MM.1S (cell line): ENCODE measurements around the gene SMC1B.

Source experiments
- DNase-seq: peaks from one replicate; pipeline ENCODE4 v3.0.0-alpha.2; 2015
- H2AFZ ChIP-seq: fragments of 300-600 bp; sonication (generic); 2 replicates; pipeline ENCODE4 v1.6.0; 2016; ENCODE audit warnings: antibody characterized with exemption, low read length
- H3F3A ChIP-seq: fragments of 300-600 bp; sonication (generic); 2 replicates; pipeline ENCODE4 v1.6.1; 2016; ENCODE audit warnings: mild to moderate bottlenecking, antibody characterized with exemption, low read length, moderate library complexity, mixed read lengths; ENCODE audit not compliant: insufficient read depth
- H3K27ac ChIP-seq: fragments of 300-600 bp; sonication (generic); 2 replicates; pipeline ENCODE4 v1.5.1; 2016; ENCODE audit warnings: mild to moderate bottlenecking, low read length
- H3K27me3 ChIP-seq: fragments of 300-600 bp; sonication (generic); replicated peaks from 2 replicates; pipeline ENCODE4 v1.6.0; 2016; ENCODE audit warnings: low read length; ENCODE audit not compliant: insufficient read depth
- H3K36me3 ChIP-seq: fragments of 300-600 bp; sonication (generic); replicated peaks from 2 replicates; pipeline ENCODE4 v1.6.1; 2016; ENCODE audit warnings: mild to moderate bottlenecking, low read length, mixed read lengths; ENCODE audit not compliant: insufficient read depth
- H3K4me1 ChIP-seq: fragments of 300-600 bp; sonication (generic); 2 replicates; pipeline ENCODE4 v1.6.1; 2016; ENCODE audit warnings: low read length, mixed read lengths
- H3K4me2 ChIP-seq: fragments of 300-600 bp; sonication (generic); 2 replicates; pipeline ENCODE4 v1.6.0; 2016; ENCODE audit warnings: low read depth, low read length
- H3K4me3 ChIP-seq: fragments of 300-600 bp; sonication (generic); 2 replicates; pipeline ENCODE4 v1.5.1; 2016; ENCODE audit warnings: low read length, mixed read lengths
- H3K79me2 ChIP-seq: fragments of 300-600 bp; sonication (generic); 2 replicates; pipeline ENCODE4 v1.6.1; 2016; ENCODE audit warnings: mixed run types, low read length, mixed read lengths
- H3K9ac ChIP-seq: fragments of 300-600 bp; sonication (generic); 2 replicates; pipeline ENCODE4 v1.6.1; 2016; ENCODE audit warnings: low read length, mixed read lengths
- H3K9me2 ChIP-seq: fragments of 300-600 bp; sonication (generic); replicated peaks from 2 replicates; pipeline ENCODE4 v1.6.1; 2016; ENCODE audit warnings: mild to moderate bottlenecking, low read length, mixed read lengths; ENCODE audit not compliant: insufficient read depth
- H3K9me3 ChIP-seq: fragments of 300-600 bp; sonication (generic); replicated peaks from 2 replicates; pipeline ENCODE4 v1.6.1; 2016; ENCODE audit warnings: mild to moderate bottlenecking, low read length, mixed read lengths; ENCODE audit not compliant: insufficient read depth
- H4K20me1 ChIP-seq: fragments of 300-600 bp; sonication (generic); 2 replicates; pipeline ENCODE4 v1.6.1; 2016; ENCODE audit warnings: mild to moderate bottlenecking, low read length, moderate library complexity, mixed read lengths; ENCODE audit not compliant: insufficient read depth
- EZH2 ChIP-seq: fragments of 300-600 bp; sonication (generic); optimal IDR thresholded peaks from 2 replicates; pipeline ENCODE3; 2017; ENCODE audit warnings: low read depth, mild to moderate bottlenecking, antibody characterized with exemption, low read length, mixed read lengths
- EZH2phosphoT487 ChIP-seq: fragments of 300-600 bp; sonication (generic); IDR thresholded peaks from 2 replicates; pipeline ENCODE4 v1.6.1; 2018; ENCODE audit warnings: antibody characterized with exemption, low read length
- TF ChIP-seq, protein P1 (sequence below): fragments of 300-600 bp; sonication (generic); IDR thresholded peaks from 2 replicates; pipeline ENCODE4 v1.5.1; 2016; ENCODE audit warnings: antibody characterized with exemption, low read length, mixed read lengths

SMC1B gene

DNA sequence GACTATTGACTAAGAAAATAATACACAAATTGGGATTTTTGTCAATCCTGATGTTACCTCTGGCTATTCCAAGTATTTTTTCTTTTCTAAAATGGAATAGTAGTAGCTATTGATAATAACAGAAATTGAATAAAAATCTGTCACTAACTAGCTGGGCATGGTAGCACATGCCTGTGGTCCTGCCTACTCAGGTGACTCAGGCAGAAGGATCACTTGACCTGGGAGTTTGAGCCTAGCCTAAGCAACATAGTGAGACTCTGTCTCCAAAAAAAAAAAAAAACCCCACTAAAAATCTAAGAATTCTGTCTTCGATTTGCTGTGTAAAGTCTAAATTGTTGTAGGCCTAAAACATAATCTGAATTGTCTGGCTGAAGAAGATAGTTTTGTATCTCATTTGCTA, 61.4 kb downstream of the SMC1B start:
- H3K4me1 ChIP-seq: no peaks in the 10 kb centered on the region
- H3K4me3 ChIP-seq: no peak overlapping the region

DNA sequence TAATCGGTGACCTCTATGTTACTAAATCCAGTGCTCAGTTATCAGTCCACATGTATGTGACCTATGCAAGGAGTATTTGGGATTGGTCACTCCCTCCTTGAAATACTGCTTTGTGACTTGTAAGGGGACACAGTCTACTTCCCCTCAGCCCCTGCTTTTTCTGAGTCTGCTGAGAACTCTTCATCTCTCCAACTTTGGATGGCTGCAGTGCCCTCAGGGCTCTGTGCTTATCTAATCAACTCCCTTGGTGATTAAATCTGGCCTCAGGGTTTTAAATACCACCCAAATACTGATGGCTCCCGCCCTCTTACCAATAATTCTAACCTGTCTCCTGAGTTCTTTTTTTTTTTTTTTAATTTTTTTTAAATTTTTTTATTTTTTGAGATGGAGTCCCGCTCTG, 63.5 kb downstream of the SMC1B start:
- Histone ChIP-seq H3K4me1 (no peaks in the 10 kb centered on the region), H3K27ac (no peak overlapping the region), H4K20me1 (no peaks in the 10 kb centered on the region), H3K79me2 (no peaks in the 10 kb centered on the region), H3K4me3 (no peak overlapping the region), H3K4me2 (no peak overlapping the region), H3K9me2 (no peaks in the 10 kb centered on the region), H3K36me3 (no peaks in the 10 kb centered on the region), H3K9ac (no peak overlapping the region), H3F3A (no peaks in the 10 kb centered on the region), H2AFZ (no peak overlapping the region), H3K27me3 (no peaks in the 10 kb centered on the region), H3K9me3 (no peaks in the 10 kb centered on the region)
- TF ChIP-seq EZH2: no peak
- TF ChIP-seq, protein P1, sequence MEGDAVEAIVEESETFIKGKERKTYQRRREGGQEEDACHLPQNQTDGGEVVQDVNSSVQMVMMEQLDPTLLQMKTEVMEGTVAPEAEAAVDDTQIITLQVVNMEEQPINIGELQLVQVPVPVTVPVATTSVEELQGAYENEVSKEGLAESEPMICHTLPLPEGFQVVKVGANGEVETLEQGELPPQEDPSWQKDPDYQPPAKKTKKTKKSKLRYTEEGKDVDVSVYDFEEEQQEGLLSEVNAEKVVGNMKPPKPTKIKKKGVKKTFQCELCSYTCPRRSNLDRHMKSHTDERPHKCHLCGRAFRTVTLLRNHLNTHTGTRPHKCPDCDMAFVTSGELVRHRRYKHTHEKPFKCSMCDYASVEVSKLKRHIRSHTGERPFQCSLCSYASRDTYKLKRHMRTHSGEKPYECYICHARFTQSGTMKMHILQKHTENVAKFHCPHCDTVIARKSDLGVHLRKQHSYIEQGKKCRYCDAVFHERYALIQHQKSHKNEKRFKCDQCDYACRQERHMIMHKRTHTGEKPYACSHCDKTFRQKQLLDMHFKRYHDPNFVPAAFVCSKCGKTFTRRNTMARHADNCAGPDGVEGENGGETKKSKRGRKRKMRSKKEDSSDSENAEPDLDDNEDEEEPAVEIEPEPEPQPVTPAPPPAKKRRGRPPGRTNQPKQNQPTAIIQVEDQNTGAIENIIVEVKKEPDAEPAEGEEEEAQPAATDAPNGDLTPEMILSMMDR: no peak
- TF ChIP-seq EZH2phosphoT487: no peak
- no peak for DNase-seq

More for the DNA sequence above, 61.4 kb downstream of the SMC1B start:
- Histone ChIP-seq H3F3A (no peaks in the 10 kb centered on the region), H3K9me3 (no peaks in the 10 kb centered on the region), H3K27me3 (no peaks in the 10 kb centered on the region), H3K4me2 (no peak overlapping the region), H3K9ac (no peak overlapping the region), H3K36me3 (no peaks in the 10 kb centered on the region), H4K20me1 (no peaks in the 10 kb centered on the region), H3K27ac (no peak overlapping the region), H3K79me2 (no peaks in the 10 kb centered on the region), H3K9me2 (no peaks in the 10 kb centered on the region), H2AFZ (no peak overlapping the region)
- DNase-seq: no peak
- TF ChIP-seq, protein P1: no peak
- no peak for TF ChIP-seq EZH2phosphoT487
- TF ChIP-seq EZH2: no peak

DNA sequence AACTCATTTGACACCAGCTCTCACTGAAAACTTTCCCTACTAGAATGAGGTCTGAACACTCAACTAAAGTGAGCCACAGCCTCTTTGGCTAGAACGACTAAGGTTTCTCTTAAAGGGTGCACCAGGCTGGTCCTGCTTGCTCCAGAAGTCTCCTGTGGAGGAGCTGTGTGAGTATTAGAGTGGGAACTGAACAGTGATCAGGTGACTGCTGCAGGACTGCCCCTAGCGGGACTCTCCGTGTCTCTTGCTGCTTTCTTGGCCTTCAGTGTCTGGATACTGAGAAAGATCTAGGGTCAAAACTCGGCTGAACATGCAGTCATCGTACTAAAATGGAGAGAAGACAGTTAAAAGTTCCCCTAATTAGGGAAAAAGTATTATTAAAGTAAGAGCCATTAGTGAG, 69.1 kb downstream of the SMC1B start:
- no peaks in the 10 kb centered on the region for H3K36me3 ChIP-seq

More for the DNA sequence above, 69.1 kb downstream of the SMC1B start:
- Histone ChIP-seq H4K20me1 (no peaks in the 10 kb centered on the region), H3F3A (no peaks in the 10 kb centered on the region), H3K9ac (no peak overlapping the region), H3K79me2 (no peaks in the 10 kb centered on the region), H3K27me3 (no peaks in the 10 kb centered on the region), H3K4me1 (no peaks in the 10 kb centered on the region), H3K4me3 (no peak overlapping the region), H3K27ac (no peak overlapping the region), H3K4me2 (no peak overlapping the region), H3K9me2 (no peaks in the 10 kb centered on the region), H3K9me3 (no peaks in the 10 kb centered on the region), H2AFZ (no peak overlapping the region)
- DNase-seq: no peak
- TF ChIP-seq EZH2: no peak
- TF ChIP-seq EZH2phosphoT487: no peak
- TF ChIP-seq, protein P1: no peak
